ENCODE data around the gene PPIF.

DNA sequence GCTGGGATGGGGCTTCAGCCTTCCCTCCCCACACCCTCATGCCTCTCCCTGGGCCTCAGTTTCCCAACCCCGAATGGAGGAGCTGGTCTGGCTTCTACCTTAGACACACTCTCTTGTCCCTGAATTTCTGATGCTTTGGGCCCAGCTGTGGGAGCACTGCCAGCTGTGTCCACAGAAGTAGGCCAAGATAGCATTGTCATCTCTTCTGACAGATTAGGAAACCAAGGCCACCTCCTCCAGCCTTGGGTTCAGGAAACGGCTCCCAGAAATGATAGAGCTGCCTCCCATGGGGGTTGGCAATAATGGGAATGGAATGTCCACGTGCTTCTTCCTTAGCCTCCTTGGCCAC is 1.3 kb downstream of the PPIF start:
- TF ChIP-seq, protein P1, sequence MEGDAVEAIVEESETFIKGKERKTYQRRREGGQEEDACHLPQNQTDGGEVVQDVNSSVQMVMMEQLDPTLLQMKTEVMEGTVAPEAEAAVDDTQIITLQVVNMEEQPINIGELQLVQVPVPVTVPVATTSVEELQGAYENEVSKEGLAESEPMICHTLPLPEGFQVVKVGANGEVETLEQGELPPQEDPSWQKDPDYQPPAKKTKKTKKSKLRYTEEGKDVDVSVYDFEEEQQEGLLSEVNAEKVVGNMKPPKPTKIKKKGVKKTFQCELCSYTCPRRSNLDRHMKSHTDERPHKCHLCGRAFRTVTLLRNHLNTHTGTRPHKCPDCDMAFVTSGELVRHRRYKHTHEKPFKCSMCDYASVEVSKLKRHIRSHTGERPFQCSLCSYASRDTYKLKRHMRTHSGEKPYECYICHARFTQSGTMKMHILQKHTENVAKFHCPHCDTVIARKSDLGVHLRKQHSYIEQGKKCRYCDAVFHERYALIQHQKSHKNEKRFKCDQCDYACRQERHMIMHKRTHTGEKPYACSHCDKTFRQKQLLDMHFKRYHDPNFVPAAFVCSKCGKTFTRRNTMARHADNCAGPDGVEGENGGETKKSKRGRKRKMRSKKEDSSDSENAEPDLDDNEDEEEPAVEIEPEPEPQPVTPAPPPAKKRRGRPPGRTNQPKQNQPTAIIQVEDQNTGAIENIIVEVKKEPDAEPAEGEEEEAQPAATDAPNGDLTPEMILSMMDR (IDR thresholded peaks at IDR 0.05) = no peak
- no peak for TF ChIP-seq EZH2 (IDR thresholded peaks at IDR 0.05; ENCODE audit: borderline replicate concordance, insufficient read depth, low read depth, low read length, poor library complexity, severe bottlenecking)
